A549 treated with AZD9567 at 1 μM for 4 hours (cell line): ENCODE data around the gene CDC42EP1. TPM values are rescaled to one million over a fixed set of nuclear protein-coding genes. Genes with fewer than 3 reads are reported as not detected.

Experiments
- total RNA-seq: library from RNA; stranded (reverse); fragments of 200-300 nt; extraction: Qiagen RNA extraction; gene quantifications from 5 replicates; pipeline ENCODE4 v1.2.3, GENCODE V29; 2022; ENCODE audit not compliant: insufficient read depth

CDC42EP1 gene, protein sequence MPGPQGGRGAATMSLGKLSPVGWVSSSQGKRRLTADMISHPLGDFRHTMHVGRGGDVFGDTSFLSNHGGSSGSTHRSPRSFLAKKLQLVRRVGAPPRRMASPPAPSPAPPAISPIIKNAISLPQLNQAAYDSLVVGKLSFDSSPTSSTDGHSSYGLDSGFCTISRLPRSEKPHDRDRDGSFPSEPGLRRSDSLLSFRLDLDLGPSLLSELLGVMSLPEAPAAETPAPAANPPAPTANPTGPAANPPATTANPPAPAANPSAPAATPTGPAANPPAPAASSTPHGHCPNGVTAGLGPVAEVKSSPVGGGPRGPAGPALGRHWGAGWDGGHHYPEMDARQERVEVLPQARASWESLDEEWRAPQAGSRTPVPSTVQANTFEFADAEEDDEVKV
- total RNA-seq: 23.8 to 31.6 TPM (median 29.4 TPM) in 5 replicates

DNA sequence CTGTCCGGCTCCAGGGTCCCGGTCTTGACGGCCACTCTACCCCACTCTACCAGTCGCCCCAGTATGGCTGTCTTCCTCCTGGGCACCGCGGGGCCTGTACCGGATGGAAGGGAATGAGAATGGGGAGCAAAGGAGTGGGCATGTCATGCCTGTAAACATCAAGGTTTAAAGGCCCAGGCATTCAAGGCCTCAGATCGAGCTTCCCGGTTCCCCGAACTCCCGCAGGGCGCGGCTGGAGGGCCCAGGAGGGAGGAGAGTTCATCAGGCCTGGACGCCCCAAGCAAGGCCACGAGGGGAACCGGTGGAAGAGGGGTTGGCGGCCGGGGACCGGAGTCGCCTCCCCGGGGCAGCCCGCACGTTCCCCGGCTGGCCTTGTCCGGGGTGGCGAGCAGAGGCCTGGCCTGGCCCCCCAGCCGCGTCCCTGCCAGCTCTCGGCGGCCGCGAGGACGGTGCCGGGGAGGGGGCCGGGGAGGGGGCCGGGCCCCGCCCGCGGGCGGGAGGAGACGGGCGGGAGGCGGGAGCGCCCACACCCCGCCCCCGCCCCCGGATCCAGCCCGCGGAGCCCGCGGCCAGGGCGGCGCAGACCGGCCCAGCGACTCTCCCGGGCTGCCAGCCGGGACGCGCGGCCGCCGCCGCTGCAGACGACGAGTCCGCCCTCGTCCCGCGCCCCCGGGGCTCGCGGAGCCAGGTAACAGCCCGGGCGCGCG is at the start of gene CDC42EP1:
Gene CDC42EP1, plus strand, starts transcription at position 580 of the 707 bp plus-strand sequence. CDS start 5,870 bp downstream, outside the sequence.

DNA sequence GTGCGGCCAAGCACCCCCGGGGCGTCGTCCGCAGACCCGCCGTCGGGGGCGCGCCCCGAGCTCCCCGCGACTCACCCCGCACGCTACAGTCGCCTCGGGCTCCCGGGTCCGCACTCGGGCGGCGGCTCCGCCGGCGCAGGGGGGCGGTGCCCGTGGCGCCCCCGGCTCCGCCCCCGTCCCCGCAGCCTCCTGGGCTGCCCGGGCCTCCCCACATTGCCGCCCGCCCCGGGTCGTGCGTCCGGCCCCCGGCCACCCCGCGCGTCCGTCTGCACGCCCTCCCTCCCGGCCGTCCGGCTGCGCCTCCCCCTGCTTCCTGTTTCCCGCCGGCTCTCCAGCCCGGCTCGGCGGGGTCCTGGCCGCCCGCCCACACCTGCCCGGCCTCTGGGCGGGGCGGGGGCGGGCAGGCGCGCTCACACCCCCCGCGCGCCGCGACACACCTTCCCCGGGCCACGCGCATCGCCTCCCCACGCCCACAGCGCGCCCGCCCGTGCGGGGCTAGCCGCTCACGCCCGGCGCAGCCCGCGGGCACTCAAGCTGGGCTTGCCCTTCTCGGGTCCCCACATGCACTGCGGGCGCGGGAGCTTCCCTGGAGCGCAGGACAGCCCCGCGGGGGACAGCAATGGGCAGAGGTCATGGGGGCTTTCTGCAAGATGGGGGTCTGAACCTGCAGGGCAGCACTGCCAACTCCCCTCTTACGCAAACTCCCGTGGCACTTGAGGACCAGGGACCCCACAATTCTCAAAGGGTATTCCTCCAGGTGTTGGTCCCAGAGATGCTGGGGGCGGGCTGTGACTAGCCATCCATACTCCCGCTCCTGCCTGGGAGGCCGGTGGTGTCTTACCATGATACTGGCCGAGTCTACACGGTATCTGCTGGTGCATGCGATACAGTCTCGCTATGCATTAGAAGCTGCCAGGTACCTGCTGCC is 40.7 kb upstream of the CDC42EP1 start, which contains the start of gene CARD10:
Gene CARD10, minus strand, starts transcription at position 148 of the 928 bp plus-strand sequence. CDS start 215 bp downstream, outside the sequence.

GRCh38 chr22:37608477-37609239 is 48.4 kb downstream of the CDC42EP1 start, which contains the start of gene GGA1:
TSS of gene GGA1 (plus strand) at chr22:37608834. CDS start at chr22:37608861, 27 bp downstream.

Other genes with a start within 250 kb of the CDC42EP1 start
- gene ELFN2, start 133.0 kb upstream of the CDC42EP1 start, total RNA-seq: 3.0 to 5.1 TPM (median 4.7 TPM) in 5 replicates
- 0.98 to 5.4 TPM (median 1.2 TPM) in 5 replicates for gene MFNG, start 74.1 kb upstream of the CDC42EP1 start, total RNA-seq
- gene CARD10, start 41.1 kb upstream of the CDC42EP1 start, total RNA-seq: 19.4 to 30.5 TPM (median 28.8 TPM) in 5 replicates
- 0.16 to 7.6 TPM (median 0.24 TPM) in 3 of 5 replicates, not detected in the others for gene LGALS2, start 19.6 kb downstream of the CDC42EP1 start, total RNA-seq
- gene GGA1, start 48.4 kb downstream of the CDC42EP1 start, total RNA-seq: 12.4 to 23.6 TPM (median 22.5 TPM) in 5 replicates
- 0.99 to 2.4 TPM (median 1.7 TPM) in 4 of 5 replicates, not detected in the other for gene SH3BP1, start 79.2 kb downstream of the CDC42EP1 start, total RNA-seq
- 18.0 to 23.4 TPM (median 19.4 TPM) in 5 replicates for gene PDXP, start 98.2 kb downstream of the CDC42EP1 start, total RNA-seq
- 1,142 to 1,386 TPM (median 1,326 TPM) in 5 replicates for gene LGALS1, start 115.2 kb downstream of the CDC42EP1 start, total RNA-seq
- gene NOL12, start 125.9 kb downstream of the CDC42EP1 start, total RNA-seq: 23.6 to 28.0 TPM (median 25.5 TPM) in 5 replicates
- gene TRIOBP, start 136.6 kb downstream of the CDC42EP1 start, total RNA-seq: 23.6 to 36.5 TPM (median 31.7 TPM) in 5 replicates
- gene GCAT, start 247.5 kb downstream of the CDC42EP1 start, total RNA-seq: 1.9 to 4.7 TPM (median 3.4 TPM) in 5 replicates